H1 (cell line): ENCODE results near the gene LTBP3. TPM values are rescaled to one million over a fixed set of nuclear protein-coding genes. Genes with fewer than 3 reads are reported as not detected.

Source experiments
- CTCF ChIA-PET: fragments of 300-600 bp; sonication (Branson Sonifier 250); formaldehyde crosslinking; loops from one replicate; lab custom pipeline; 2021; ENCODE audit not compliant: partially characterized antibody; lab: Charles Lee
- POLR2A ChIA-PET: fragments of 300-600 bp; sonication (Branson Sonifier 250); formaldehyde crosslinking; loops from one replicate; lab custom pipeline; 2021; ENCODE audit warnings: inconsistent platforms; ENCODE audit not compliant: partially characterized antibody; lab: Charles Lee
- DNase-seq, 2 experiments: peaks; one replicate each; pipeline versions ENCODE4 v3.0.0 to v3.0.0-alpha.2; 2010 to 2022; ENCODE audit warnings: low spot score in 2 of 2, low read depth in 1 of 2, mixed read lengths in 1 of 2
- FAIRE-seq: peaks from 2 replicates; lab custom pipeline; 2011; peaks lifted over from hg19 to GRCh38; lab: Jason Lieb, UNC
- H2AFZ ChIP-seq: 2 replicates; pipeline ENCODE4 v1.8.1; 2012; ENCODE audit warnings: low read length, inconsistent platforms
- H2AK5ac ChIP-seq: 2 replicates; pipeline ENCODE4 v1.6.1; 2013; ENCODE audit warnings: low read depth, low read length
- H2BK120ac ChIP-seq: replicated peaks from 2 replicates; pipeline ENCODE3; 2013; ENCODE audit warnings: low read depth, low read length, inconsistent platforms
- H2BK12ac ChIP-seq: 2 replicates; pipeline ENCODE4 v1.6.1; 2013; ENCODE audit warnings: low read depth, low read length
- H2BK15ac ChIP-seq: 2 replicates; pipeline ENCODE4 v1.6.1; 2013; ENCODE audit warnings: low read length
- H2BK20ac ChIP-seq: 2 replicates; pipeline ENCODE4 v1.6.1; 2013; ENCODE audit warnings: low read length
- H2BK5ac ChIP-seq: 2 replicates; pipeline ENCODE4 v1.6.1; 2013; ENCODE audit warnings: low read depth, low read length
- H3K14ac ChIP-seq: 2 replicates; pipeline ENCODE4 v1.6.1; 2013; ENCODE audit warnings: inconsistent platforms; ENCODE audit not compliant: insufficient read length
- H3K18ac ChIP-seq: 2 replicates; pipeline ENCODE4 v1.6.1; 2013; ENCODE audit warnings: low read length; ENCODE audit errors: extremely low read depth
- H3K23ac ChIP-seq: 2 replicates; pipeline ENCODE4 v1.6.1; 2013; ENCODE audit warnings: inconsistent platforms; ENCODE audit not compliant: insufficient read length
- H3K23me2 ChIP-seq: 2 replicates; pipeline ENCODE4 v1.6.1; 2013; ENCODE audit warnings: low read depth, low read length
- H3K27ac ChIP-seq: 2 replicates; pipeline ENCODE4 v1.6.1; 2011; ENCODE audit warnings: low read depth, low read length, inconsistent platforms
- H3K27me3 ChIP-seq, 4 experiments: replicated peaks in 1 of 4; 1 replicate in 1 of 4; 2 replicates in 3 of 4; pipeline versions ENCODE4 v1.6.1 to v1.8.1; 2011 to 2013; ENCODE audit warnings: low read length in 3 of 4, mild to moderate bottlenecking in 3 of 4, inconsistent platforms in 2 of 4, mixed read lengths in 2 of 4, moderate library complexity in 1 of 4; ENCODE audit not compliant: control insufficient read depth in 3 of 4, insufficient read depth in 3 of 4; ENCODE audit errors: extremely low read depth in 1 of 4
- H3K36me3 ChIP-seq, 4 experiments: 2 replicates each; pipeline versions ENCODE4 v1.6.1 to v1.8.1; 2011 to 2013; ENCODE audit warnings: mild to moderate bottlenecking in 4 of 4, low read length in 3 of 4, moderate library complexity in 2 of 4, control low read depth in 1 of 4, inconsistent platforms in 1 of 4; ENCODE audit not compliant: insufficient read depth in 4 of 4, control insufficient read depth in 2 of 4
- H3K4ac ChIP-seq: replicated peaks from 2 replicates; pipeline ENCODE3; 2013; ENCODE audit warnings: low read length, low read depth, mixed read lengths, inconsistent platforms; ENCODE audit not compliant: insufficient read length
- H3K4me1 ChIP-seq, 4 experiments: replicated peaks in 1 of 4; 1 replicate in 1 of 4; 2 replicates in 3 of 4; pipeline versions ENCODE4 v1.6.1 to v1.8.1; 2011 to 2013; ENCODE audit warnings: low read length in 3 of 4, inconsistent platforms in 2 of 4, mixed read lengths in 1 of 4; ENCODE audit not compliant: insufficient read depth in 4 of 4, control insufficient read depth in 3 of 4
- H3K4me2 ChIP-seq, 2 experiments: 2 replicates each; pipeline versions ENCODE4 v1.6.1 to v1.8.1; 2011 to 2013; ENCODE audit warnings: low read depth in 2 of 2, low read length in 2 of 2, control low read depth in 1 of 2, inconsistent platforms in 1 of 2, mild to moderate bottlenecking in 1 of 2; ENCODE audit not compliant: insufficient read depth in 1 of 2
- H3K4me3 ChIP-seq, 4 experiments: fragments of 200-600, 300-600 bp in 1 of 4; sonication (generic), shearing (Covaris generic), sonication (Bioruptor Twin) in 1 of 4; 2 replicates each; pipeline versions ENCODE4 v1.5.1 to v1.8.1; 2011 to 2016; ENCODE audit warnings: low read length in 4 of 4, low read depth in 3 of 4, control low read depth in 2 of 4, inconsistent platforms in 2 of 4, mild to moderate bottlenecking in 2 of 4, mixed read lengths in 1 of 4, moderate library complexity in 1 of 4; ENCODE audit not compliant: insufficient read depth in 2 of 4; ENCODE audit errors: extremely low read depth in 1 of 4
- H3K56ac ChIP-seq: replicated peaks from 2 replicates; pipeline ENCODE3; 2013; ENCODE audit warnings: low read depth, mild to moderate bottlenecking, mixed read lengths, low read length, inconsistent platforms; ENCODE audit not compliant: insufficient read length
- H3K79me1 ChIP-seq: 2 replicates; pipeline ENCODE4 v1.6.1; 2013; ENCODE audit warnings: low read depth, low read length, control low read depth
- H3K79me2 ChIP-seq, 2 experiments: 2 replicates each; pipeline versions ENCODE4 v1.6.1 to v1.8.1; 2012 to 2013; ENCODE audit warnings: low read length in 2 of 2, mild to moderate bottlenecking in 2 of 2, inconsistent platforms in 1 of 2; ENCODE audit not compliant: insufficient read depth in 2 of 2, control insufficient read depth in 1 of 2
- H3K9ac ChIP-seq, 4 experiments: replicated peaks in 1 of 4; 1 replicate in 1 of 4; 2 replicates in 3 of 4; pipeline versions ENCODE4 v1.6.1 to v1.8.1; 2011 to 2013; ENCODE audit warnings: low read depth in 3 of 4, low read length in 3 of 4, control low read depth in 2 of 4, mild to moderate bottlenecking in 2 of 4, moderate library complexity in 2 of 4, inconsistent platforms in 1 of 4; ENCODE audit errors: extremely low read depth in 1 of 4
- H3K9me3 ChIP-seq, 2 experiments: 2 replicates each; pipeline versions ENCODE4 v1.6.1 to v1.8.1; 2012 to 2013; ENCODE audit warnings: mild to moderate bottlenecking in 2 of 2, moderate library complexity in 2 of 2, control low read depth in 1 of 2, inconsistent platforms in 1 of 2, low read depth in 1 of 2, low read length in 1 of 2, mixed read lengths in 1 of 2; ENCODE audit not compliant: insufficient read depth in 2 of 2
- H4K20me1 ChIP-seq, 2 experiments: replicated peaks in 1 of 2; 2 replicates each; pipeline versions ENCODE3 to v1.8.1; 2011 to 2013; ENCODE audit warnings: inconsistent platforms in 2 of 2, low read length in 2 of 2, mild to moderate bottlenecking in 1 of 2; ENCODE audit not compliant: insufficient read depth in 2 of 2, control insufficient read depth in 1 of 2
- H4K5ac ChIP-seq: 2 replicates; pipeline ENCODE4 v1.6.1; 2013; ENCODE audit warnings: low read length, low read depth, mixed read lengths, inconsistent platforms; ENCODE audit not compliant: insufficient read length
- H4K8ac ChIP-seq: 2 replicates; pipeline ENCODE4 v1.8.0; 2013; ENCODE audit warnings: mild to moderate bottlenecking, moderate library complexity, low read length, inconsistent platforms; ENCODE audit not compliant: insufficient read depth; ENCODE audit errors: extremely low read depth
- H4K91ac ChIP-seq: replicated peaks from 2 replicates; pipeline ENCODE3; 2013; ENCODE audit warnings: low read length, mixed read lengths, inconsistent platforms; ENCODE audit not compliant: insufficient read length
- ASH2L ChIP-seq: fragments of 200-600, 300-600 bp; sonication (generic); IDR thresholded peaks from one replicate; pipeline ENCODE4 v1.7.1; 2017; ENCODE audit warnings: low read length
- EP300 ChIP-seq, 2 experiments: IDR thresholded peaks; 1 replicate in 1 of 2; 2 replicates in 1 of 2; pipeline ENCODE4 v1.6.1; 2011 to 2012; ENCODE audit warnings: low read depth in 2 of 2, low read length in 2 of 2, mild to moderate bottlenecking in 2 of 2, borderline replicate concordance in 1 of 2, inconsistent platforms in 1 of 2, moderate library complexity in 1 of 2
- JUN ChIP-seq: IDR thresholded peaks from 2 replicates; pipeline ENCODE4 v1.6.1; 2011; ENCODE audit warnings: low read depth, mild to moderate bottlenecking, improper control_type of control experiment, low read length
- KDM1A ChIP-seq: fragments of 200-600, 300-600 bp; sonication (generic); IDR thresholded peaks from 2 replicates; pipeline ENCODE4 v1.7.1; 2016; ENCODE audit warnings: mild to moderate bottlenecking, low read length, borderline replicate concordance
- KDM5A ChIP-seq: fragments of 200-600 bp; IDR thresholded peaks from 2 replicates; pipeline ENCODE4 v1.7.1; 2012; ENCODE audit warnings: mild to moderate bottlenecking, low read length, inconsistent platforms, mixed read lengths
- RBBP5 ChIP-seq: IDR thresholded peaks from 2 replicates; pipeline ENCODE4 v1.7.1; 2012; ENCODE audit warnings: low read depth, mild to moderate bottlenecking, inconsistent platforms, low read length, moderate library complexity, borderline replicate concordance
- SAP30 ChIP-seq: fragments of 300-600 bp; sonication (generic); IDR thresholded peaks from 2 replicates; pipeline ENCODE4 v1.7.1; 2012; ENCODE audit warnings: low read length, moderate library complexity, mild to moderate bottlenecking, inconsistent platforms; ENCODE audit not compliant: insufficient read depth, insufficient replicate concordance
- SIRT6 ChIP-seq: IDR thresholded peaks from one replicate; pipeline ENCODE4 v1.7.1; 2012; ENCODE audit warnings: low read length, inconsistent platforms
- WGBS, 2 experiments: shearing (Covaris generic) in 1 of 2; methylation state at CpG; one replicate each; pipeline versions ENCODE4 v1.1.6 to v1.1.7; 2013 to 2015; ENCODE audit warnings: low lambda C conversion rate in 2 of 2, mixed read lengths in 2 of 2, inconsistent platforms in 1 of 2, low coverage in 1 of 2, missing lambda C conversion rate in 1 of 2; ENCODE audit not compliant: insufficient replicate concordance in 2 of 2, insufficient coverage in 1 of 2, insufficient read length in 1 of 2; ENCODE audit errors: extremely low coverage in 1 of 2, missing lambda C conversion rate in 1 of 2; 5-methylcytosine and 5-hydroxymethylcytosine counted together
- polyA plus RNA-seq, 7 experiments: library from polyadenylated mRNA; depleted of rRNA in 3 of 7; stranded (reverse) in 5 of 7; unstranded in 2 of 7; fragments of >200 nt in 5 of 7; fragments of 200-250 nt in 2 of 7; gene quantifications; 1 replicate in 5 of 7; 2 replicates in 1 of 7; 4 replicates in 1 of 7; pipeline versions ENCODE4 v1.2.1 to v1.2.3, GENCODE V29; 2011 to 2013; ENCODE audit warnings: missing spikeins in 2 of 7, mixed read lengths in 2 of 7
- total RNA-seq: library from RNA; stranded (reverse); fragmentation: NEBNext Ultra II Directional; extraction: Animal tissue kit (Norgen Biotek cat#: 25700); gene quantifications from 2 replicates; pipeline ENCODE4 v1.2.1, GENCODE V29; 2021

LTBP3 gene
- total and polyA plus RNA-seq, 2 of the 8 experiments (the other 6 are each of a cell fraction or from before 2014, with no cell fraction given): 12.8 to 17.8 TPM

DNA sequence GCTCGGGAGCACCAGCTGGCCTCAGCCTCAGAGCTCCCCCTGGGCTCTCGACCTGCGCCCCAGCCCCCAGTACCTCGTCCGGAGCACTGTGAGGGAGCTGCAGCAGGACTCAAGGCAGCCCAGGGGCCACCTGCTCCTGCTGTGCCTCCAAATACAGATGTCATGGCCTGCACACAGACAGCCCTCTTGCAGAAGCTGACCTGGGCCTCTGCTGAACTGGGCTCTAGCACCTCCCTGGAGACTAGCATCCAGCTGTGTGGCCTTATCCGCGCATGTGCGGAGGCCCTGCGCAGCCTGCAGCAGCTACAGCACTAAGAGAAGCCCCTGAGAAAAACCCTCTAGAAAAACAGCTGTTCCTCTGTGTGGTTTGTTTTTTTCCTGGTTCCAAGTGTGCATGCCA, 13.3 kb upstream of the LTBP3 start:
- Histone ChIP-seq H3K4me3 (peak overlapping the region in 2 of 4 experiments; percentile 14 to 91; a peak in 4 of 8 replicates), H3K27ac (no peak overlapping the region), H3K4me2 (peak overlapping the region; percentile 72 to 90; a peak in 3 of 4 replicates), H2BK15ac (no peak overlapping the region), H3K9me3 (no peaks in the 10 kb centered on the region), H3K9ac (no peak overlapping the region), H3K36me3 (no peaks in the 10 kb centered on the region), H4K20me1 (peaks cover 15 to 23% of the 10 kb centered on the region in 2 experiments), H2BK12ac (no peak overlapping the region), H3K27me3 (peaks cover 6 to 22% (median 16%) of the 10 kb centered on the region in 4 experiments), H2BK20ac (no peak overlapping the region), H3K18ac (no peak overlapping the region), H3K4me1 (peaks cover 13 to 34% (median 21%) of the 10 kb centered on the region in 4 experiments), H2BK120ac (no peak overlapping the region), H2AFZ (no peak overlapping the region), H3K23me2 (peaks cover 14% of the 10 kb centered on the region; the same call in 1 of the 2 replicates), H3K14ac (no peak overlapping the region), H4K8ac (no peak overlapping the region), H3K23ac (no peak overlapping the region), H3K79me1 (peaks cover 2% of the 10 kb centered on the region; the same call in 1 of the 2 replicates), H3K56ac (no peak overlapping the region), H3K4ac (no peak overlapping the region), H3K79me2 (peaks cover 0 to 11% of the 10 kb centered on the region in 2 experiments; a peak in 1 of 4 replicates), H2BK5ac (no peak overlapping the region), H4K5ac (no peak overlapping the region), H2AK5ac (no peak overlapping the region), H4K91ac (no peak overlapping the region)
- ChIA-PET CTCF (interaction anchor here (0.6 to 16.3 kb wide), 17 partner anchors 11 to 182 kb away, joined by 3 to 284 read pairs (median 4); partner anchors contain the start of genes KCNK7, LTBP3, SCYL1 and SIPA1), POLR2A (interaction anchor here (1.0 to 3.4 kb wide), 14 partner anchors 9 to 73 kb away, joined by 3 to 25 read pairs (median 6); partner anchors contain the start of genes LTBP3 and MALAT1)
- TF ChIP-seq RBBP5 (no peak), SIRT6 (no peak), KDM5A (no peak), ASH2L (no peak), SAP30 (no peak), KDM1A (no peak), JUN (no peak), EP300 (IDR thresholded peaks at IDR 0.05; ENCODE audit: borderline replicate concordance in 1 of 2, low read depth in 2 of 2, low read length in 2 of 2) (no peak)
- FAIRE-seq (no peak), DNase-seq (no peak)
- 89% methylated on average over 9 of the region's 9 CpGs; no CpG with 5 or more reads in 1 of the 2 experiments for WGBS, 2 experiments
